GM19455 (cell line): ENCODE data around the gene GHDC.
A peak's percentile ranks its signal among the peaks of the same experiment; 100 is the strongest.

Experiments used
- ATAC-seq: cut with Tn5 transposase; IDR thresholded peaks from one replicate; pipeline ENCODE4 v1.9.1; 2021; ENCODE audit not compliant: unreplicated experiment

GHDC gene

GRCh38 chr17:42183741-42184711 lies 10.3 kb downstream of the GHDC start:
- peak; percentile 55 for ATAC-seq

GRCh38 chr17:42182927-42183734 lies 11.2 kb downstream of the GHDC start:
- ATAC-seq = no peak

- no peak for ATAC-seq
These were observed 12.5 kb downstream of the GHDC start for GRCh38 chr17:42181851-42182207.

- no peak for ATAC-seq
These were observed 13.1 kb downstream of the GHDC start, which contains the start of gene KCNH4 for GRCh38 chr17:42180922-42181850. KCNH4 (minus strand) TSS chr17:42181142; CDS start chr17:42180945, 197 bp downstream.

GRCh38 chr17:42180411-42180921 lies 13.8 kb downstream of the GHDC start:
- ATAC-seq = no peak

- ATAC-seq = no peak
These were observed 14.3 kb downstream of the GHDC start for GRCh38 chr17:42179911-42180410.

- ATAC-seq = no peak
These were observed 15.0 kb downstream of the GHDC start for GRCh38 chr17:42179335-42179734.

- no peak for ATAC-seq
These were observed 15.5 kb downstream of the GHDC start for GRCh38 chr17:42178817-42179216.

GRCh38 chr17:42177684-42178083 lies 16.6 kb downstream of the GHDC start:
- ATAC-seq = no peak

- no peak for ATAC-seq
These were observed 20.0 kb downstream of the GHDC start for GRCh38 chr17:42174126-42174783.

GRCh38 chr17:42171831-42172230 lies 22.5 kb downstream of the GHDC start:
- ATAC-seq = no peak

- no peak for ATAC-seq
These were observed 24.9 kb downstream of the GHDC start for GRCh38 chr17:42169351-42169750.

- no peak for ATAC-seq
These were observed 26.5 kb downstream of the GHDC start for GRCh38 chr17:42167807-42168206.

- no peak for ATAC-seq
These were observed 28.0 kb downstream of the GHDC start for GRCh38 chr17:42166196-42166763.

- no peak for ATAC-seq
These were observed 28.5 kb downstream of the GHDC start for GRCh38 chr17:42165751-42166150.

GRCh38 chr17:42163696-42164407 lies 30.4 kb downstream of the GHDC start:
- ATAC-seq = no peak

GRCh38 chr17:42163113-42163512 lies 31.2 kb downstream of the GHDC start:
- no peak for ATAC-seq

- no peak for ATAC-seq
These were observed 33.8 kb downstream of the GHDC start for GRCh38 chr17:42160531-42160910.
